ENCODE measurements around the gene CWH43.
"Not testable (repeated sequence)": the region's sequence is repeated elsewhere in the genome, so short reads cannot be mapped to it uniquely, and the experiment has no call there.

The CWH43 gene

DNA sequence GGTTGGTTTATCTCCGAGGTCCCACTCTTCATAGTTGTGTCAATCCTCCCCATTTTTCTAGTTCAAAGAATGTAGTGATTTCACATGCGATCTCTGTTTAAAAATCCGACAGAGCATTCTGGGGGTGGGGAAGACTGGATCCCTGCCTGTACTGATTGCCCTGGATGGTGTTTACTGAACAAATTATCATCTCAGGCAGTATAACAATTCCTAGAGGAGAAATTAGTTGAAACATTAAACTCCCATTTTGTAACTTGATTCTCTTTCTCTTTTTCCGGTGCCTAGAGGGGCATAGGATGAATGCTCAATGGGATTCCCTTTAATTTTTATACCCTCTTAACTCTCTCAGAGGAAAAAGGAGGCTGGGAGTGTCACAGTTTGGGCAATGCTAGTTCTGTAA lies 10.0 kb upstream of the CWH43 start:
- no peaks in the 10 kb centered on the region for H3K36me3 ChIP-seq (ENCODE audit: insufficient read depth, low read length)
- no peak overlapping the region for H3K27ac ChIP-seq (ENCODE audit: low read depth, low read length)

DNA sequence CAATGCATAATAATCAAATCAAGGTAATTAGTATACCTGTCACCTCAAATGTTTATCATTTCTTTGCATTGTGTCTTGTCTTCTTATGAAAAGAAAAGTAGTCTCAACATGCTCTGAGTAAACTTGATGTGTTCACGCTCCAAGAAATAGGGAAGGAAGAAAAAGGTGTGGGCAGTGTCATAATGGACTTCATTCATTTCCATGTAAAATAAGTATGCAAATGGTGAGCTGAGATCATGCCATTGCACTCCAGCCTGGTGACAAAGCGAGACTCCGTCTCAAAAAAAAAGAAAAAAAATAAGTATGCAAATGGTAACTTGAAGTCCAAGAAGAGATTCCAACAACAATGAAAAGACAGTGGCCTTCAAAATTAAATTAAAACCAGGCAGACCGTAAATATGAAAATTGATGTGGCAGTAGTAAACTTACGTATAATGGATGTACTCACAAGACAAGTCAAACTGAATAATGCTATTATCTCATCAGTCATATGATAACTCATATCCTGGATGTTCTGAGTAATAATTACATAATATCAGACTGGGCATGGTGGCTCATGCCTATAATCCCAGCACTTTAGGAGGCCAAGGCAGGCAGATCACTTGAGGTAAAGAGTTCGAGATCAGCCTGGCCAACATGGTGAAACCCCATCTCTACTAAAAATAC lies 6.0 kb upstream of the CWH43 start:
- H3K27me3 ChIP-seq (ENCODE audit: control insufficient read depth in 1 of 2, insufficient read depth in 2 of 2, low read length in 2 of 2): no peaks in the 10 kb centered on the region
- H3K4me3 ChIP-seq (ENCODE audit: low read depth in 1 of 2, low read length in 2 of 2): no peak overlapping the region
- H3K9me3 ChIP-seq (ENCODE audit: low read length): no peaks in the 10 kb centered on the region
- no peaks in the 10 kb centered on the region for H3K4me1 ChIP-seq (ENCODE audit: insufficient read depth, low read length)
- H3K27ac ChIP-seq (ENCODE audit: low read depth, low read length): no peak overlapping the region
- H3K9ac ChIP-seq (ENCODE audit: low read length): no peak overlapping the region
- no peaks in the 10 kb centered on the region for H3K36me3 ChIP-seq (ENCODE audit: insufficient read depth, low read length)

More for the DNA sequence above, 10.0 kb upstream of the CWH43 start:
- Histone ChIP-seq H3K9me3 (ENCODE audit: low read length) (no peaks in the 10 kb centered on the region), H3K4me1 (ENCODE audit: insufficient read depth, low read length) (no peaks in the 10 kb centered on the region), H3K9ac (ENCODE audit: low read length) (no peak overlapping the region), H3K27me3 (ENCODE audit: control insufficient read depth in 1 of 2, insufficient read depth in 2 of 2, low read length in 2 of 2) (no peaks in the 10 kb centered on the region), H3K4me3 (ENCODE audit: low read depth in 1 of 2, low read length in 2 of 2) (no peak overlapping the region)

DNA sequence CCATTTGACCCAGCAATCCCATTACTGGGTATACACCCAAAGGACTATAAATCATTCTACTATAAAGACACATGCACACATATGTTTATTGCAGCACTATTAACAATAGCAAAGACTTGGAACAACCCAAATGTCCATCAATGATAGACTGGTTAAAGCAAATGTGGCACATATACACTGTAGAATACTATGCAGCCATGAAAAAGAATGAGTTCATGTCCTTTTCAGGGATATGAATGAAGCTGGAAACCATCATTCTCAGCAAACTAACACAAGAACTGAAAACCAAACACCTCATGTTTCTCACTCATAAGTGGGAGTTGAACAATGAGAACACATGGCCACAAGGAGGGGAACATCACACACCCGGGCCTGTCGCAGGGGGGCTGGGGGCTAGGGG lies 2.1 kb upstream of the CWH43 start:
- not testable (repeated sequence) for H3K36me3 ChIP-seq (ENCODE audit: insufficient read depth, low read length); H3K9me3 ChIP-seq (ENCODE audit: low read length); H3K27ac ChIP-seq (ENCODE audit: low read depth, low read length); H3K9ac ChIP-seq (ENCODE audit: low read length); H3K4me1 ChIP-seq (ENCODE audit: insufficient read depth, low read length); H3K4me3 ChIP-seq (ENCODE audit: low read depth in 1 of 2, low read length in 2 of 2)
- H3K27me3 ChIP-seq (ENCODE audit: control insufficient read depth in 1 of 2, insufficient read depth in 2 of 2, low read length in 2 of 2): peaks cover 5 to 22% of the 10 kb centered on the region in 2 donors

DNA sequence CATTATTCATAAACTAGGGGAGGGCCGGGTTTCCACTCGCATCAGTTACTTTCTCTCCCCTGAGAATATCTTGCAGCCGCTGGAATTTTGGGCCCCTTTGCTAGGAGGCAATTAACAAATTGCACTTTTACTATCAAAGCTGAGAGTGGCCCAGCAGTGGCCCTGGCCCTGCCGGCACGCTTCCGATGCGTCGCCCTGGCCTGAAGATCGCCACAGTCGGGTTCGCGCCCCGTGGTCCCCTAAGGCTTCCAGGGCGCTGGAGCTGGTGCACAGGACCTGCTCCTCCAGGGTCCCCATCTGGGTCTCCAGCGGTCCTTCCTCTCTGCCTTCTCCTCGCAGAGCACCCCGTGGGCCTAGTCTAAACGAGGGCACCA lies 486 bp upstream of the CWH43 start:
- Histone ChIP-seq H3K4me1 (ENCODE audit: insufficient read depth, low read length) (no peaks in the 10 kb centered on the region), H3K9me3 (ENCODE audit: low read length) (no peaks in the 10 kb centered on the region), H3K27ac (ENCODE audit: low read depth, low read length) (no peak overlapping the region), H3K36me3 (ENCODE audit: insufficient read depth, low read length) (no peaks in the 10 kb centered on the region), H3K9ac (ENCODE audit: low read length) (no peak overlapping the region), H3K27me3 (ENCODE audit: control insufficient read depth in 1 of 2, insufficient read depth in 2 of 2, low read length in 2 of 2) (peaks cover 5 to 22% of the 10 kb centered on the region in 2 donors), H3K4me3 (ENCODE audit: low read depth in 1 of 2, low read length in 2 of 2) (no peak overlapping the region)

DNA sequence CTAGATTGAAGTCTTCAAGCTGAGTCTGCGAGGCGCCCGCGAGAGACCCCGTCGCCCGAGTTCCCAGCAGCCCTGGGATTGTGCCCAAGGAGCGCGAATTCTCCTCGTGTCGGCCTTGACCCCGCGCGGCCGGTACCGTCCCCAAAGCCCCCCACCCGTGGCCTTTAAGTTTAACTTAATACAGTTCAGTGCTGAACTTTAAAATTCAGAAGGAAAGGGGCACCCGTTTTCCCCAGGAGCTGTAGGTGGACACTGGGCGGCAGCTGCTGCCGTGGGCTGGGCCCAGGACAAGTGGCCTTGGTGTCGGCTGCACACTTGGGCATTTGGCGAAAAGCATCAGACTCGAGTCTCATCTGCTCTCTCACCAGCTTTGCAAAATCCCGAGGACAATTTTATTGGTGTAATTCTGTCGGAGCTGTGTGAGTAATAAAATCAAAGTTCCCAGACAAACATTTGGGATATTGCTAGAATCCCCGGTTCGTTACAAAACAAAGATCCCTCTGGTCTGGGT lies 634 bp downstream of the CWH43 start:
- no peaks in the 10 kb centered on the region for H3K36me3 ChIP-seq (ENCODE audit: insufficient read depth, low read length)
- no peaks in the 10 kb centered on the region for H3K9me3 ChIP-seq (ENCODE audit: low read length)
- no peak overlapping the region for H3K4me3 ChIP-seq (ENCODE audit: low read depth in 1 of 2, low read length in 2 of 2)
- no peak overlapping the region for H3K27ac ChIP-seq (ENCODE audit: low read depth, low read length)
- no peaks in the 10 kb centered on the region for H3K4me1 ChIP-seq (ENCODE audit: insufficient read depth, low read length)
- peaks cover 5 to 22% of the 10 kb centered on the region in 2 donors for H3K27me3 ChIP-seq (ENCODE audit: control insufficient read depth in 1 of 2, insufficient read depth in 2 of 2, low read length in 2 of 2)
- no peak overlapping the region for H3K9ac ChIP-seq (ENCODE audit: low read length)

DNA sequence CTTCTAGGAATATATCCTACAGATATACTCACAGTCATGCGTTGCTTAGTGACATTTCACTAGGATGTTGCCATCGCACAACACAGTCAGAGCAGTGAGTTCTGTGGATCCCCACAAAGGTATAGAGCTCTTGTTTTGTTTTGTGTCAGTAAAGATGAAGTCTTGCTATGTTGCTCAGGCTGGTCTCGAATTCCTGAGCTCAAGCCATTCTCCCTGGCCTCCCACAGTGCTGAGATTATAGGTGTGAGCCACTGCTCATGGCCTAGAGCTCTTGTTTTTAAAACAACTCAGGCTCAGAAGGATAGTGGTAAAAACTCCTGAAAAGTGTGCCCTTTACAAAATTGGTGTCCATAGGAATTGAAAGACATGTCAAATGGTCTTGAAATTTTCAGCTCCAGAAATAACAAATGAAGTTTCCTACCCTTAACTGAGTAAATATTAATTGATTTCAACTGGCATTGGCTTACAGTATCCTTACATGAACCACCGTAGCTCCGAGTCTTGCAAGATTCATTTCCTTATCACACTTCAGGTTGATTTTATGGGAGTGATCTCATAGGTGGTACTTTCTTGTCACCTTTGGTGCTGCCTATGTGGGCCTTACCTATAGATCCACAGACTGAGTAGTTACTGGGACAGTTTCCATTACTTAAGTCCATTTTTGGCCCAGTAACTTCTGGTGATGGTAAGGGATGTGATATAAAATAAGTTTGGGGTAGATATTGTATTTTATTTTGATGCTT lies 3.6 kb downstream of the CWH43 start:
- H3K27me3 ChIP-seq (ENCODE audit: control insufficient read depth in 1 of 2, insufficient read depth in 2 of 2, low read length in 2 of 2): peaks cover 5 to 22% of the 10 kb centered on the region in 2 donors
- H3K9me3 ChIP-seq (ENCODE audit: low read length): no peaks in the 10 kb centered on the region
- no peak overlapping the region for H3K27ac ChIP-seq (ENCODE audit: low read depth, low read length)
- H3K9ac ChIP-seq (ENCODE audit: low read length): no peak overlapping the region
- no peak overlapping the region for H3K4me3 ChIP-seq (ENCODE audit: low read depth in 1 of 2, low read length in 2 of 2)
- H3K36me3 ChIP-seq (ENCODE audit: insufficient read depth, low read length): no peaks in the 10 kb centered on the region
- no peaks in the 10 kb centered on the region for H3K4me1 ChIP-seq (ENCODE audit: insufficient read depth, low read length)

DNA sequence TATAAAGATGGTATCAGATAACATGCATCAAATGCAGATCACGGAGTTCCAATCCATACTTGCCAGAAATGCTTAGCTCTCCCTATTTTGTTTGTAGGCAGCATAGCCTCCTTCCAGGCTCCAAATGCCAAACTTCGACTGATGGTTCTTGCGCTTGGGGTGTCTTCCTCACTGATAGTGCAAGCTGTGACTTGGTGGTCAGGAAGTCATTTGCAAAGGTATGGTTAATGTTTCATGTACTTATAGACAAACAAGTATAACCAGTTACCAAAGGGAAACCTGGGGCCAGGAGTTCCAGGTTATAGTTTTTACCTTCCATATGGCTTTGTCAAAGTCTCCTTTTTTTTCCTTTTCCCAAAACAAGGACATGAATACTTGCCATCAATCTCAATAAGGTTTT lies 5.3 kb downstream of the CWH43 start:
- Histone ChIP-seq H3K27ac (ENCODE audit: low read depth, low read length) (no peak overlapping the region), H3K4me3 (ENCODE audit: low read depth in 1 of 2, low read length in 2 of 2) (no peak overlapping the region), H3K4me1 (ENCODE audit: insufficient read depth, low read length) (no peaks in the 10 kb centered on the region), H3K9me3 (ENCODE audit: low read length) (no peaks in the 10 kb centered on the region), H3K36me3 (ENCODE audit: insufficient read depth, low read length) (no peaks in the 10 kb centered on the region), H3K9ac (ENCODE audit: low read length) (no peak overlapping the region), H3K27me3 (ENCODE audit: control insufficient read depth in 1 of 2, insufficient read depth in 2 of 2, low read length in 2 of 2) (peaks cover 0 to 13% of the 10 kb centered on the region in 2 donors)

DNA sequence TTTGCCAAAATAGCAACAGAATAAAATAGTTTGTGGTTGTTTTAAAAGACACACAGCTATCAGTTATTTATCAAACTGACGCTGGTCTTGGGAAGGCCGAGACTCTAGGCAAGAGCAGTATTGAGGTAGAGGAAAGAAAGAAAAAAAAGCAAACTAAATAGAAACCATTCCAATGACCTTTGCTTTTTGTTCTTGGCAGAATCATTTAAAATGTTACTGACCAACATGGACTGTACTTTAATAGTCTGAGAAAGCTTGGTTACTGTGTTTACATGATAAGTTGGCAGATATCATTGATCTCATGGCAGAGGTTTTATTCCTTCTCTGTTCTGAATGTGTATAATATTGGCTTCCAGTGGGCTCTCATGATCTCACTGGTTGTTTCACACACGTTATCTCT lies 11.9 kb downstream of the CWH43 start:
- Histone ChIP-seq H3K4me1 (ENCODE audit: insufficient read depth, low read length) (no peaks in the 10 kb centered on the region), H3K4me3 (ENCODE audit: low read depth in 1 of 2, low read length in 2 of 2) (no peak overlapping the region), H3K27ac (ENCODE audit: low read depth, low read length) (no peak overlapping the region), H3K27me3 (ENCODE audit: control insufficient read depth in 1 of 2, insufficient read depth in 2 of 2, low read length in 2 of 2) (no peaks in the 10 kb centered on the region), H3K9me3 (ENCODE audit: low read length) (no peaks in the 10 kb centered on the region), H3K36me3 (ENCODE audit: insufficient read depth, low read length) (no peaks in the 10 kb centered on the region), H3K9ac (ENCODE audit: low read length) (no peak overlapping the region)

DNA sequence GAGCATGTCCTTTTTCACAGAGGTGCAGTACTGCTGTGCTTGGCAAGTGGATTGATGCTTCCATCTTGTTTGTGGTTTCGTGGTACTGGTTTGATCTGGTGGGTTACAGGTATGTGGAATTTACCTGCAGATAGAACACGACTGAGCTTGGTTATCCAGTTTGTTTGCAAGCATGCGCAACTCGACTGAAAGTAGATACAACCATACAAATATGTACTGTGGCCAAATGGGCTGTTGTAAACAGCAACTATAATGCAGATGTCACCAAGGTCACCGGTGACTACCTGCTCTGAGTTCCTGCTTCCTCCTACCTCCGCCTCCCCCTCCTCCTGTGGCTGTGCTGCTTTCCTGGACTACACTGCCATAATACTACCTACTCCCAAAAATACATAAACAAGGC lies 12.4 kb downstream of the CWH43 start:
- no peak overlapping the region for H3K9ac ChIP-seq (ENCODE audit: low read length)
- no peaks in the 10 kb centered on the region for H3K27me3 ChIP-seq (ENCODE audit: control insufficient read depth in 1 of 2, insufficient read depth in 2 of 2, low read length in 2 of 2)
- no peak overlapping the region for H3K4me3 ChIP-seq (ENCODE audit: low read depth in 1 of 2, low read length in 2 of 2)
- H3K27ac ChIP-seq (ENCODE audit: low read depth, low read length): no peak overlapping the region
- H3K4me1 ChIP-seq (ENCODE audit: insufficient read depth, low read length): no peaks in the 10 kb centered on the region
- no peaks in the 10 kb centered on the region for H3K9me3 ChIP-seq (ENCODE audit: low read length)
- no peaks in the 10 kb centered on the region for H3K36me3 ChIP-seq (ENCODE audit: insufficient read depth, low read length)

DNA sequence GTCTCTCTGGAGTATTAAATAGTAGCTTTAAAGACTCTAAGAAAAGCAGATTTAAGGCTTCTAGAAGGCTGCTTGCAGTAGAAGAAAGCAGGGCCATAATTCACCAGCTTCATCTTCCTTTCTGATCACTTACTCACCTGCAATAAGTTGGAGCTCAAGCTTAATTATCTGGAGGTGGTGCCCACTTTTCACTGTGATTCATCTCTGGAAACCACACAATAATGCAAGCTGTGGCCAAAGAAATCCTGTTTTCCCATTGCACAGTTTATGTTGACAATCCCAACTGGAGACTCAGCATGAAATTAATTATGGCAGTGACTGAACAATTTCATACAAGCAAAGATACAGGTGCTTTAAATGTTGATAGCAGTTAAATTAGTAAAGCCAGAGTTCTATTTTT lies 14.7 kb downstream of the CWH43 start:
- H3K27me3 ChIP-seq (ENCODE audit: control insufficient read depth in 1 of 2, insufficient read depth in 2 of 2, low read length in 2 of 2): no peaks in the 10 kb centered on the region

DNA sequence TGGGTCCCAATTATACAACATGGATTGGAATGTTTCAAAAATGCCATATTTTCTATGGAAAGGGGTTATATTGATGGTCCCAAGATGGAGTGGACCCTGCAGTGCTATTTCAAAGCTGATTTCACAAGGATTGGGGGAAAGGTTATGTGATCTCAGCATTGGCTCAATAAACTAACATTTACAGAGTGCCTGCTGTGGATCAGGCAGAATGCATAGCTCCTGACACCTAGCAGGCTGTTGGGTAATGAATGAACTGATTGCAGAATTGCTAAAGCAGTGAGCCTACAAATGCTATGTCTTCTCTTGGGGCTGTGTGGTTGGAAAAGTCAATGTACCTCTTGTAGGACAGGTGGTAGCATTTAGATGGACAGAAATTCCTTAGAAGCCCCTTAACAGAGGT lies 16.9 kb downstream of the CWH43 start:
- H3K9me3 ChIP-seq (ENCODE audit: low read length): no peaks in the 10 kb centered on the region
- no peaks in the 10 kb centered on the region for H3K27me3 ChIP-seq (ENCODE audit: control insufficient read depth in 1 of 2, insufficient read depth in 2 of 2, low read length in 2 of 2)
- H3K36me3 ChIP-seq (ENCODE audit: insufficient read depth, low read length): no peaks in the 10 kb centered on the region
- H3K9ac ChIP-seq (ENCODE audit: low read length): no peak overlapping the region
- no peaks in the 10 kb centered on the region for H3K4me1 ChIP-seq (ENCODE audit: insufficient read depth, low read length)
- H3K27ac ChIP-seq (ENCODE audit: low read depth, low read length): no peak overlapping the region
- H3K4me3 ChIP-seq (ENCODE audit: low read depth in 1 of 2, low read length in 2 of 2): no peak overlapping the region

More for the DNA sequence above, 14.7 kb downstream of the CWH43 start:
- H3K9me3 ChIP-seq (ENCODE audit: low read length): no peaks in the 10 kb centered on the region
- no peak overlapping the region for H3K9ac ChIP-seq (ENCODE audit: low read length)
- no peak overlapping the region for H3K27ac ChIP-seq (ENCODE audit: low read depth, low read length)
- no peaks in the 10 kb centered on the region for H3K4me1 ChIP-seq (ENCODE audit: insufficient read depth, low read length)
- no peak overlapping the region for H3K4me3 ChIP-seq (ENCODE audit: low read depth in 1 of 2, low read length in 2 of 2)
- H3K36me3 ChIP-seq (ENCODE audit: insufficient read depth, low read length): no peaks in the 10 kb centered on the region

Measured in muscle layer of colon (tissue), 2 donors.